ENCODE data around the gene MTNR1A.

GRCh38 chr4:186554539-186554913 lies 841 bp downstream of the MTNR1A start:
- no peak for TF ChIP-seq JUND (IDR thresholded peaks at IDR 0.05)
- TF ChIP-seq CTCF (IDR thresholded peaks at IDR 0.05; ENCODE audit: low read depth, low read length, missing input control), result no peak
- no peak for TF ChIP-seq HNF4G (IDR thresholded peaks at IDR 0.05)
- TF ChIP-seq YY1 (IDR thresholded peaks at IDR 0.05), result no peak
- TF ChIP-seq MAX (IDR thresholded peaks at IDR 0.05), result no peak
- no peak for TF ChIP-seq RAD21 (IDR thresholded peaks at IDR 0.05)
- no peak for TF ChIP-seq SP1 (IDR thresholded peaks at IDR 0.05)
- no peak for TF ChIP-seq ATF3 (IDR thresholded peaks at IDR 0.05)
- TF ChIP-seq TAF1 (conservative IDR thresholded peaks at IDR 0.05), result no peak
- TF ChIP-seq GABPA (IDR thresholded peaks at IDR 0.05 in 1 of 2, conservative IDR thresholded peaks at IDR 0.05 in 1 of 2), result no peak

Data from liver (tissue), 3 donors.